ENCODE data around the gene FLAD1. TPM values are rescaled to one million over a fixed set of nuclear protein-coding genes. Genes with fewer than 3 reads are reported as not detected.
A peak's percentile ranks its signal among the peaks of the same experiment; 100 is the strongest.

Gene FLAD1
- total RNA-seq, 1 experiment from 2014 or later: 82.4 TPM

- Histone ChIP-seq H3K4me1 (ENCODE audit: insufficient read depth, low read length, poor library complexity, severe bottlenecking) (peaks cover 46% of the 10 kb centered on the region), H3K36me3 (ENCODE audit: insufficient read depth, low read length, poor library complexity, severe bottlenecking) (no peaks in the 10 kb centered on the region), H3K9me3 (ENCODE audit: low read depth, low read length, poor library complexity, severe bottlenecking) (no peaks in the 10 kb centered on the region), H3K27ac (ENCODE audit: low read depth, low read length, poor library complexity, severe bottlenecking) (peak overlapping the region; percentile 62), H3K27me3 (replicated peaks; ENCODE audit: insufficient read depth, low read depth, low read length, poor library complexity) (no peaks in the 10 kb centered on the region), H3K4me3 (ENCODE audit: low read depth, low read length, poor library complexity, severe bottlenecking) (no peak overlapping the region)
- DNase-seq (ENCODE audit: low spot score): no peak
- ChIA-PET CTCF (interaction anchor here (0.7 kb wide), 1 partner anchor 14 kb away, joined by 3 read pairs; no protein-coding TSS in a partner anchor), POLR2A (ENCODE audit: low non-redundant PET) (no interaction called here)
- no TSS peak for BruUV-seq (replicated peaks)
- intact Hi-C loops (cut with micrococcal nuclease; ENCODE audit: unreplicated experiment): no loop called here
- TF ChIP-seq CTCF (conservative IDR thresholded peaks at IDR 0.05; ENCODE audit: low read depth, low read length) (no peak), EZH2 (IDR thresholded peaks at IDR 0.05; ENCODE audit: borderline replicate concordance, low read depth, low read length, poor library complexity, severe bottlenecking) (no peak)
Measured at GRCh38 chr1:154941333-154942013, 41.7 kb upstream of the FLAD1 start.

- Histone ChIP-seq H3K4me1 (ENCODE audit: insufficient read depth, low read length, poor library complexity, severe bottlenecking) (peaks cover 37% of the 10 kb centered on the region), H3K4me3 (ENCODE audit: low read depth, low read length, poor library complexity, severe bottlenecking) (no peak overlapping the region), H3K36me3 (ENCODE audit: insufficient read depth, low read length, poor library complexity, severe bottlenecking) (no peaks in the 10 kb centered on the region), H3K27ac (ENCODE audit: low read depth, low read length, poor library complexity, severe bottlenecking) (peak overlapping the region; percentile 21), H3K9me3 (ENCODE audit: low read depth, low read length, poor library complexity, severe bottlenecking) (no peaks in the 10 kb centered on the region), H3K27me3 (replicated peaks; ENCODE audit: insufficient read depth, low read depth, low read length, poor library complexity) (no peaks in the 10 kb centered on the region)
- no TSS peak for BruUV-seq (replicated peaks)
- intact Hi-C loops (cut with micrococcal nuclease; ENCODE audit: unreplicated experiment): no loop called here
- ChIA-PET CTCF (interaction anchor here (0.5 to 1.7 kb wide), 7 partner anchors 12 to 464 kb away, joined by 3 to 4 read pairs (median 3); partner anchors contain the start of gene PBXIP1), POLR2A (ENCODE audit: low non-redundant PET) (interaction anchor here (0.6 kb wide), 1 partner anchor 8 kb away, joined by 6 read pairs; no protein-coding TSS in a partner anchor)
- peak; percentile 95 for TF ChIP-seq CTCF (conservative IDR thresholded peaks at IDR 0.05; ENCODE audit: low read depth, low read length)
- no peak for TF ChIP-seq EZH2 (IDR thresholded peaks at IDR 0.05; ENCODE audit: borderline replicate concordance, low read depth, low read length, poor library complexity, severe bottlenecking)
- DNase-seq (ENCODE audit: low spot score): peak; percentile 64
Measured at GRCh38 chr1:154943649-154944400, 39.3 kb upstream of the FLAD1 start.

GRCh38 chr1:154944401-154945159 is 38.6 kb upstream of the FLAD1 start:
- Histone ChIP-seq H3K4me1 (ENCODE audit: insufficient read depth, low read length, poor library complexity, severe bottlenecking) (peaks cover 37% of the 10 kb centered on the region), H3K36me3 (ENCODE audit: insufficient read depth, low read length, poor library complexity, severe bottlenecking) (no peaks in the 10 kb centered on the region), H3K9me3 (ENCODE audit: low read depth, low read length, poor library complexity, severe bottlenecking) (no peaks in the 10 kb centered on the region), H3K27ac (ENCODE audit: low read depth, low read length, poor library complexity, severe bottlenecking) (no peak overlapping the region), H3K4me3 (ENCODE audit: low read depth, low read length, poor library complexity, severe bottlenecking) (no peak overlapping the region), H3K27me3 (replicated peaks; ENCODE audit: insufficient read depth, low read depth, low read length, poor library complexity) (no peaks in the 10 kb centered on the region)
- TF ChIP-seq EZH2 (IDR thresholded peaks at IDR 0.05; ENCODE audit: borderline replicate concordance, low read depth, low read length, poor library complexity, severe bottlenecking): no peak
- no peak for TF ChIP-seq CTCF (conservative IDR thresholded peaks at IDR 0.05; ENCODE audit: low read depth, low read length)
- no TSS peak for BruUV-seq (replicated peaks)
- CTCF ChIA-PET: interaction anchor here (0.9 to 1.7 kb wide), 5 partner anchors 11 to 465 kb away, joined by 3 to 4 read pairs (median 3); partner anchors contain the start of gene PBXIP1
- no peak for DNase-seq (ENCODE audit: low spot score)
- POLR2A ChIA-PET (ENCODE audit: low non-redundant PET): no interaction called here
- intact Hi-C loops (cut with micrococcal nuclease; ENCODE audit: unreplicated experiment): no loop called here
